HPDE6-E6E7 (cell line): ENCODE data around the gene LRRC74B.
"Not testable (repeated sequence)": the region's sequence is repeated elsewhere in the genome, so short reads cannot be mapped to it uniquely, and the experiment has no call there.

Experiments used
- DNase-seq: peaks from one replicate; pipeline ENCODE4 v3.0.0; 2011; ENCODE audit warnings: missing footprints; ENCODE audit errors: extremely low spot score

LRRC74B gene

GRCh38 chr22:21054046-21054713, 8.4 kb downstream of the LRRC74B start:
- DNase-seq = no peak

DNA sequence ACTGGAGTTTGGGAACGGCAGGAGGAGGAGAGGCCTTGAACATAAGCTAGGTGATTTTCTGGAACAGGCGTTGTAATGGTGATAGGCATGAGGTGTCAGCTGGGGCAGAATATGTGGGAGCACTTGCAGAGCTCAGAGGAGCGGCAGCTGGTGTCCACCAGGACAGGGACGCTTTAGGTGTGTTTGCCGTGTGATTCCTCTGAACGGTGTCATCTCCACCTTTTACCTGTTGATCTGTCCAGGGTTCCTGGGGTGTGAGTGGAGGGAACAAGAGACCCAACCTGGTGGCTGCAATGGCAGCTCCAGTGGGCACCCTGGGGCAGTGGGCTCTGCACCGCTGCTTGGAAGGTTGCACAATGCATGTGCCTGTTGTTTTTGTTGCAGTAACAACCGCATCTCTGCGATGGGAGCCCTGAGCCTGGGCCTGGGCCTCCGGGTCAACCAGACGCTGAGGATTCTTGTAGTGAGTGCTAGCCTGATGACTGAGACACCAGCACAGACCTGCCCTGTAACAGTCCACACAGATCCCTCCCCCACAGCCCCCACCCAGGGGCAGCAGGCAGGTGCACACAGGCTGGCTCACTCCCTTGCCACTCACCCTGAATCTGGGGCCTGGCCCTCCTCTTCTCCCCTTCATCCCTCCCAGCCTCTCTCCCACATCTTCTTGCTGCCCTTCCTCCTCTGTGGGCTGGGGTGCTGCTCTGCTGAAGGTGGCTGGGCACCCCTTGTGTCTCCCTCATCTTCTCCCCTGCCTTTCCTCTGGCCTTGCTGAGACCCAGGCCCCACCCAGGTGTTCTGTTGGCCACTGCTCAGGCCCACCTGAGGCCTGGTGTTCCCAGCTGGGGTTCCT, 9.2 kb downstream of the LRRC74B start:
- no peak for DNase-seq

DNA sequence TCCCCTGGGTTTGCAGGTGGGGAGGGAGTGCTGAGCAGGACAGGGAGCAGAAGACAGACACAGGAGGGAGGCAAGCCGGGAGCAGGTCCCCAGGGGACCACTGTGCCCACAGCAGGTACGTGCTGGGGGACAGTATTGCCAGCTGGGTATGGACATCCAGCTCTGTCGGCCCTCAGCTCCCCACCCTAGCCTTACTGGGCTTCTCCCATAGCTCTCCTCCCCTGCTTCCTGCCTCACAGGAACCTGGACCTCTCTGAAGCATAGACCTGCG, 9.8 kb downstream of the LRRC74B start:
- DNase-seq = no peak

DNA sequence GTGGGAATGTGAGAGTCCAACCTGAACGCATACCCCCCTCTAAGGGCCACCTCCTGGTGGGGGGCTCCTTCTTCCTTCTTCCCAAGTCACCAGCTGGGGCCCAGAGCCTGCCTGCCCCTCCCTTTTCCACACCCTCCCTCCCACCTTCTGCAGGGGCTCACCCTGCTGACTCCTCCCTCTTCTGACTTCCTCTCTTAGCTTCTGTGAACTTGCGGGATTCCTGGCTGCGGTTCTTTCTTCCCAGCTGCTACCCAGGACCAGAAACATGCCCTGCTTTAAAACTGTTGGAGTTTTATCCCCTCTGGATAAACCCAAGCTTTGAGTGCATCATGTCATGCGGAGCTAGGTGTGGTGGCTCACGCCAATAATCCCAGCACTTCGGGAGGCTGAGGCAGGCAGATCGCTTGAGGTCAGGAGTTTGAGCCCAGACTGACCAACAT, 10.2 kb downstream of the LRRC74B start:
- DNase-seq = no peak

- DNase-seq = not testable (repeated sequence)
Measured at GRCh38 chr22:21060363-21060762, 14.6 kb downstream of the LRRC74B start.

- not testable (repeated sequence) for DNase-seq
Measured at GRCh38 chr22:21061660-21062321, 16.0 kb downstream of the LRRC74B start.

- not testable (repeated sequence) for DNase-seq
Measured at GRCh38 chr22:21064425-21064824, 18.7 kb downstream of the LRRC74B start.

- no peak for DNase-seq
Measured at GRCh38 chr22:21064917-21065864, 19.4 kb downstream of the LRRC74B start.

DNA sequence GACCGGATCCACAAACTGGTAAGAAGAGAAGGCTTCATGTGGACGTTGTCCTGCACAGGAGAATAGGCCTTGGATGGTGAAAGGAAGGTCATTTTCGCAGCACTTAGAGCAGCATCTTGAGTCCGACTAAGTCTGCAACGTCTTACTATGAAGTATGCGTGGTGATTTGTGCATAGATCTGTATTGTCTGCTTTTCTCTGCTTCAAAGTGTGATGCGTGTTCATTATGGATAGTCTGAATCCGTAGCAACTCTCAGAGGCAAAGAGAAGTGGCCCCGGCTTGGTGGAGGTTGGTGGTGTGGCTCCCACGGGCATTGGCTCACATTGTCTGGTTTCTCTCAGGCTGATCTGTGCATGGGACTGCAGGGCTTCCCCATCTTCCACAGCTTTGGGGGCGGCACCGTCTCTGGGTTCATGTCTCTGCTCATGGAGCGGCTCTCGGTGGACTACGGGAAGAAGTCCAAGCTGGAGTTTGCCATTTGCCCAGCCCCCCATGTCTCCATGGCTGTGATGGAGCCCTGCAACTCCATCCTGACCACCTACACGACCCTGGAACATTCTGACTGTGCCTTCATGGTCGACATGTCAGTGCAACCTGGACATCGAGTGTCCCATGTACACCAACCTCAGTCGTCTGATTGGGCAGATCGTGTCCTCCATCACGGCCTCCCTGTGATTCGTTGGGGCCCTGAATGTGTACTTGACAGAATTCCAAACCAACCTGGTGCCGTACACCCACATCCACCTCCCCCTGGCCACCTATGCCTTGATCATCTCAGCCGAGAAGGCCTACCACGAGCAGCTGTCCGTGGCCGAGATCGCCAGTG, 21.5 kb downstream of the LRRC74B start:
- no peak for DNase-seq

GRCh38 chr22:21067901-21068680, 22.3 kb downstream of the LRRC74B start:
- no peak for DNase-seq

- DNase-seq = no peak
Measured at GRCh38 chr22:21068681-21069276, 23.0 kb downstream of the LRRC74B start.

- no peak for DNase-seq
Measured at GRCh38 chr22:21069375-21069774, 23.6 kb downstream of the LRRC74B start.

GRCh38 chr22:21070690-21071615, 25.2 kb downstream of the LRRC74B start:
- no peak for DNase-seq

GRCh38 chr22:21071796-21072195, 26.1 kb downstream of the LRRC74B start:
- not testable (repeated sequence) for DNase-seq

DNA sequence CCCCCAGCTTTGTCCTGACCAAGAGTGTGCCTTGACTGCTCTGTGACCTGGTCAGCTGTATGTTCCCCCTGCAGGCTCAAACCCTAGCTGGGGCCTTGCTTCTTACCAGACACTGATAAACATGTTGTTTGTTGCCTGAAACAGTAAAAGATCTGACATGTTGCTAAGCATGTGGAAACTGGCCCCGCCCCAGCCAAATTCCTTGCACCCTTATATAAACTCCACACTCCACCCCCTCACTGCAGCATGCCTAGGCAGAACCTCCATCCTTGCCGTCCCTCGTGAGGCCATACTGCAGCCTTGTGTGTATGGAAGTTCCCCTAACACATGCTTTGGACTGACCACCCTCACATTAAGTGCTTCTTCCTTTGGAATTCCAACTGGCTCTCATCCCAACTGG, 27.3 kb downstream of the LRRC74B start:
- no peak for DNase-seq

DNA sequence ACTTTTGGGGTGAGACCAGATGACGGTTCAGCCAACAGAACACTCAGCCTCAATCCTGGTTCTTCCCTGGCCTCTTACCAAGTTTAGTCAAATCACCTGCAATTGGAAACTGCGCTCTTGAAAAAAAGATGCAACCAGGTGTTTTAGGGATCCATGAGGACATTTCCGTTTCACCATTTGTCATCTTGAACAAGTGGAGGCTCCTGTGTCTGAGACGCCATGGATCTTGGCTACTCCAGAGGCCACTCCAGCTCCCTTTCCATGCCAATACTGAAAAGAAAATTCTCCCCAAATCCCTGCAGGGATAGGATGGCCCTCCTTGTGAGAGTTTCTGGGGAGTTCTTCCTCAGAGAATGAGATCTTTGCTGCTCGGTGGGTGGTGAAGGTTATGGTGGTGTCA, 27.7 kb downstream of the LRRC74B start:
- DNase-seq = no peak

DNA sequence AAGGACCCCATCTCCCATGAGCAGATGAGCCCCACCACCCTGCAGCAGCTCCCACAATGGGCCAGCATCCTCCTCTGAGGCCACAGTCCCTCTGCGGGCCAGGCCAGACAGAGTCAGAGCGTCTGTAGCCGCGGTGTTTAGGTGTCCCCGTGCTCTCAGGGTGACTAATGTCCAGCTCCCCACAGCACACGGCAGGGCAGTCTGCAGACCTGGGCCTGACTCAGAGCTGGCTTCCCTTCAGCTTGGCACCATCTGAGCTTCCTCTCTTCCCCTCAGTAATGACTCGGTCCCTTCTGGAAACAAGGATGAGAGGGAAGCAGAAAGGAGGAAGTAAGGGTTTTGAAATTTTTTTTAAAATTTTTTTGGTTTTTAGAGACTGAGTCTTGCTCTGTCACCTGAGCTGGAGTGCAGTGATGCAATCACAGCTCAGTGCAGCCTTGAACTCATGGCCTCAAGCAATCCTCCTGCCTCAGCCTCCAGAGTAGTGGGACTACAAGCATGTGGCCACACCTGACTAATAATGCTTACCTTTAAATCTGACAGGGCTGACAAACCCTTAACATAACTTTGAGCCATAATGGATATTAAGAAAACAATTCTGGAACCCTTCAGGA, 28.5 kb downstream of the LRRC74B start:
- DNase-seq = peak; percentile 77

DNA sequence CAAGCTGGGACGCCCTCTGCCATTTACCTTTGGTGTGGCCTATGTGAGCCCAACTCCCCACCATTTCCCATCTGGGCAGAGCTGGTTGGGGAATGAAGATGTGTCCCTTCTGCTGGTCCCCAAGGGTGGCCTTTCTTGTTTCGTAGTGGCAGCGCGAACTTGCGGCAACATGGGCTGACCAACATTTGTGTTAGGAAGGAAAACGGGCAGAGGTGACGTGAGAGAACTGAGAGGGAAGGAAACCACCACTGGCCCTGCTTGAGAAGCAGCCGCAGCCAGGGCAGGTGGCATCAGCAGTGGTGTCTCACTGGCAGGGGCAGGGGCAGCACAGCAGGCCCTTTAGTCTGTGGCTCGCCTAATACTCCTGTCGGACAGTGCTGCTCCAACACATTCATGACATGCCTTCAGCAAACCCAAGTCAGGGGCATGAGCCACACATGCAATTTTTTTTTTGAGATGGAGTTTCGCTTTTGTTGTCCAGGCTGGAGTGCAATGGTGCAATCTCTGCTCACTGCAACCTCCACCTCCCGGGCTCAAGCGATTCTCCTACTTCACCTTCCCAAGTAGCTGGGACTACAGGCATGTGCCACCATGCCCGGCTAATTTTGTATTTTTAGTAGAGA, 29.9 kb downstream of the LRRC74B start:
- no peak for DNase-seq
